HG03025 (cell line): ENCODE data around the gene ORMDL2.
"Not testable (repeated sequence)": the region's sequence is repeated elsewhere in the genome, so short reads cannot be mapped to it uniquely, and the experiment has no call there.

Experiments used
- ATAC-seq: cut with Tn5 transposase; IDR thresholded peaks from one replicate; pipeline ENCODE4 v1.9.1; 2021; ENCODE audit warnings: mild to moderate bottlenecking, moderate library complexity; ENCODE audit not compliant: unreplicated experiment, low FRiP score

Gene ORMDL2

DNA sequence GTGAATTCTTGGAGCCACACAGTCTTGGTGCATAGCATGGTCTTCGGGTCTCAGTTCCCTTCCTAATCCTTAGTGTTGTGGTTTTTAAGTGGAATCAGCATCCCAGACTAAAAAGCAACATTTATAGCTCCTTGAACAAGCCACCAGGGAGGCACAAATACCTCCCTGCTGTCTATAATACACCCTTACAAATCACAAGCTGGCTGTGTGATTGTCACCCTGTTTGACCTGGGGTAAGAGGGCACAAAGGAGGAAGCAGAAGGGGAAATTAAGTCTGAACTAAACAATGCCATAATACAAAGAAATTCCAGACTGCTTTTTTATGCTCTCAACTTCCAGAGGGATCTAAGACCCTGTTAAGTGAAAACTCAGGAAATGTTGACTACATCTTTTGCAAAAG is 32.6 kb downstream of the ORMDL2 start:
- no peak for ATAC-seq

DNA sequence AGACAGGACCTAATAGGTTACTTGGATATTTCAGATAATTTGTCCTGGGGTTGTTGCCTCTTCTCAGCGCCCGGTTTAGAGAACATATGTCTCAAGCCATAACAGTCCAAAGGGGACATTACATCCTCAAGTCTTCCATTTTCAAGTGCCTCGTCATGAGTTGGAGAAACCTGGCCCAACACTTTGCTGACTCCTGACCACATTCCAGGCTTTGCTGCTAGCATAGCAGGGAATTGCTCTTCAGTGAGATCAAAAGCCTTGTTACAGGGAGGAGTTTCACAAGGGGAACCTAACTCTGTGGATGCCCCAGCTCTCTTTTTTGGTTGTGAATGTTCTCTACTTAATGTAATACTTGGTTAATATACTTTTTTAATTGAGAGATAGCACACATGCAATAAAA is 33.1 kb downstream of the ORMDL2 start:
- ATAC-seq: no peak

DNA sequence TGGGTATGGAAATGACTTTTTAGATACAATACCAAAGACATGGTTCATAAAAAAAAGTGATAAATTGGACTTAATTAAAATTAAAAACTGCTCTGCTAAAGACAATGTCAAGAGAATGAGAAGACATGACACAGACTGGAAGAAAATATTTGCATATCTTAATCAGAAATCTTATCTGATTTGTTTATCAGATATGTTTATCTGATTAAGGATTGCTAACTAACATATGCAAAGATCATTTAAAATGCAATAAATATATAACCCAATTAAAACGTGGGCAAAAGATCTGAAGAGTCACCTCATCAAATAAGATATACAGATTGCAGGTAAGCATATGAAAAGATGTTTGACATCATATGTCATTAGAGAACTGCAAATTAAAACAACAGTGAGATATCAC is 34.9 kb downstream of the ORMDL2 start:
- ATAC-seq: no peak

DNA sequence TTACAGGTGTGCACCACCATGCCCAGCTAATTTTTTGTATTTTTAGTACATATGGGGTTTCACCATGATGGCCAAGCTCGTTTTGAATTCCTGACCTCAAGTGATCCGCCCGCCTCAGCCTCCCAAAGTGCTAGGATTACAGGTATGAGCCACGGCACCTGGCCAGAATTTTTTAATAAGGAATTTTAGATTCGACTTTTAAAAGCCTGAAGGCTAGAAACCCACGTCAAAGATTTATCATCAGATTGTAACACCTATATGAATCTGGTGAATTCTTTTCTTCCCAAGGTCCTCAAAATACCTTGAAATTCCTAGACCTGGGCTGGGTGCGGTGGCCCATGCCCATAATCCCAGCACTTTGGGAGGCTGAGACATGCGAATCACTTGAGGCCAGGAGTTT is 43.6 kb downstream of the ORMDL2 start:
- ATAC-seq: no peak

DNA sequence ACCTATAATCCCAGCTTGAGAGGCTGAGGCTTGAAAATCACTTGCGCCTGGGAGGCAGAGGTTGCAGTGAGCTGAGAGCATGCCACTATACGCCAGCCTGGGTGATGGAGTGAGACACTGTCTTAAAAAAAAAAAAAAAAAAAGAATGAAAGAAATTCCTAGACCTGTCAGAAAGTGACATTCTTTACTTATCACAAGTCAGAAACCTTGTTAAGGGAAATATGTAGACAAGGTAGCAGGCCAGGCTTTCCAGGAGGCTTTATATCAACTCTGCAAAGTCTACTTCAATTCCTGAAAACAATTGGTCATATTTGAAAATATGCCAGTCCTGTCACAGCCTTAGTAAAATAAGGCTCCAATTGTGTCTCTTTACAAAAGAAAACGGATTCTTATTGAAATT is 44.0 kb downstream of the ORMDL2 start:
- ATAC-seq: no peak

DNA sequence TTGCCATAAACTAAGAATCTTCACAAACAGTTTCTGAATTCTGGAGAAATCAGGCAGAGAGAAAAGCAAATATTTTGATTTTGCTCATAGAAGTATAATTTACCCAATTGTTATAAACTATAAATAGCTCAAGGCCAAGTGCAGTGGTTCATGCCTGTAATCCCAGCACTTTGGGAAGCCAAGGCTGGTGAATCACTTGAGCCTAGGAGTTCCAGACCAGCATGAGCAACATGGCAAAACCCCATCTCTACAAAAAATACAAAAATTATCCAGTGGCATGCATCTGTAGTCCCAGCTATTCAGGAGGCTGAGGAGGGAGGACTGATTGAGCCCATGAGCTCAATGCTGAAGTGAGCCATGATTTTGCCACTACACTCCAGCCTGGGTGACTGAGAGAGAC is 44.4 kb downstream of the ORMDL2 start:
- ATAC-seq: no peak

DNA sequence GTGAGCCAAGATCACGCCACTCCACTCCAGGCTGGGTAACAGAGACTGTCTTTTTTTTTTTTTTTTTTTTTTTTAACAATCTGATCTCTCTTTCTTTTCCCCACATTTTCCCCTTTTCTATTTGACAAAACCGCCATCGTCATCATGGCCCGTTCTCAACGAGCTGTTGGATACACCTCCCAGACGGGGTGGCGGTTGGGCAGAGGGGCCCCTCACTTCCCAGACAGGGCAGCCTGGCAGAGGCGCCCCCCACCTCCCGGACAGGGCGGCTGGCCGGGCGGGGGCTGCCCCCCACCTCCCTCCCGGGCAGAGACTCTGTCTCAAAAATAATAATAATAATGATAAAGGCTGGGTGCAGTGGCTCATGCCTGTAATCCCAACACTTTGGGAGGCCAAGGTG is 45.1 kb downstream of the ORMDL2 start:
- not testable (repeated sequence) for ATAC-seq

DNA sequence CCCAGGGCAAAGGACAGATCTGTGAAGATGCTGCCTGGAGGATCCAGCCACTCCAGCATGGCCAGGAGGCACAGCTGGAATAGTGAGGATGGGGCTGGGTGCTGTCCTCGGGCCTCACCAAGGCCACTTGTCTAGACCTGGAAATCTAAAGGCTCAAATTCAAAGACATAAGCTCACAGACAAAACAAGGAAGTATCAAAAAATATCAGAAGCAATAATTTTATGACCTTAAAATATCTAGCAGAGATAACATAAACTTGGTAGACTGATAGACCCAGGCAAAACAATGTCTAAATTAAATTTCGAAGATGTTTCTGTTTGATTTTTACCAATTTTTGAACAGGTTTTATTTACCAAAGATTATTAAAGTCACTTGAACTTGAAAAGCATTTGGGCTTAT is 47.5 kb downstream of the ORMDL2 start:
- no peak for ATAC-seq

DNA sequence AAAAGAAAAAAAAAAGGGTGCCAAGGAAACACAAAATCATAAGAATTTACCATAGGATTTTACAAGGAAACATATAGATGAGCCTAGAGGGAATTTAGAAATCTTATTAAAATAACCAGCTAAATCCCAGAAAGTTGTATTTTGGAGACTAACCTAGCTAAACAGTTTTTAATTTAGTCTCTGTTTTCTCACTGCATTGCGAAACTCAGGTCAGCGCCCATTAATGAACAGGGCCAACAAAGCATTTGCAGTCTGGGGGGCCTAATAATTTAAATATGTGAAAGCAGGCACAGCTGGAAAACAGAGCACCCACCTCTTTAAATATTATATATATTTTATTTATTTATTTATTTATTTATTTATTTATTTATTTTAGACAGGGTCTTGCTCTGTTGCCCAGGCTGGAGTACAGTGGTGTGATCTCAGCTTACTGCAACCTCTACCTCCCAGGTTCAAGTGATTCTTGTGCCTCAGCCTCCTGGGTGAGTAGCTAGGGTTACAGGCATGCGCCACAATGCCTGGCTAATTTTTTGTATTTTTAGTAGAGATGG is 48.7 kb downstream of the ORMDL2 start:
- ATAC-seq: not testable (repeated sequence)
